ENCODE data around the gene EMC8. TPM values are rescaled to one million over a fixed set of nuclear protein-coding genes. Genes with fewer than 3 reads are reported as not detected.
A peak's percentile ranks its signal among the peaks of the same experiment; 100 is the strongest.

The EMC8 gene
- total RNA-seq, 1 donor from 2014 or later, result 35.5 TPM

DNA sequence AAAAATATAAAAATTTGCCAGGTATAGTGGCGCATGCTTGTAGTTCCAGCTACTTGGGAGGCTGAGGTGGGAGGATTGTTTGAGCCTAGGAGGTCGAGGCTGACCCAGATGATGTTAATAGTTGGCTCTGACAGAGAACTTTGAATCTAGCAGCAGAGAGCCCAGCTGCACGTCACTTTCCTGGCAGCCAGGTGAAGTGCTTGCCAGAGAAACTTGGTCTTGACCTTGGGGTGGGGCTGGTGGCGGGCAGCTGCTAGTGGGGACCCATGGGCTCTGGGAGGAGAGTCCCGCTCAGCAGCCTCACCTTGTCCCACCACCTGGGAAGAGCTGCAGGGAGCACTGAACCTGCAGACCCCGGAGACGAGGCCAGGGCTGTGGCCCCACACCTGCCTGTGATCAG, 45.4 kb downstream of the EMC8 start:
- H3K27ac Mint-ChIP-seq (ENCODE audit: unreplicated experiment), result no peak overlapping the region
- no peaks in the 10 kb centered on the region for H3K36me3 Mint-ChIP-seq (ENCODE audit: unreplicated experiment)
- TF ChIP-seq CTCF (IDR thresholded peaks at IDR 0.05), result no peak
- H3K4me1 Mint-ChIP-seq (ENCODE audit: unreplicated experiment), result peaks cover 34% of the 10 kb centered on the region
- no peak for DNase-seq (ENCODE audit: extremely low spot score, unreplicated experiment)
- H3K4me3 Mint-ChIP-seq (ENCODE audit: unreplicated experiment), result no peak overlapping the region
- no peaks in the 10 kb centered on the region for H3K9me3 Mint-ChIP-seq (ENCODE audit: unreplicated experiment)
- no peaks in the 10 kb centered on the region for H3K27me3 Mint-ChIP-seq (ENCODE audit: unreplicated experiment)

- TF ChIP-seq CTCF (IDR thresholded peaks at IDR 0.05), result no peak
- H3K36me3 Mint-ChIP-seq (ENCODE audit: unreplicated experiment), result no peaks in the 10 kb centered on the region
- DNase-seq (ENCODE audit: extremely low spot score, unreplicated experiment), result no peak
- no peaks in the 10 kb centered on the region for H3K27me3 Mint-ChIP-seq (ENCODE audit: unreplicated experiment)
- peaks cover 34% of the 10 kb centered on the region for H3K4me1 Mint-ChIP-seq (ENCODE audit: unreplicated experiment)
- no peaks in the 10 kb centered on the region for H3K9me3 Mint-ChIP-seq (ENCODE audit: unreplicated experiment)
- no peak overlapping the region for H3K4me3 Mint-ChIP-seq (ENCODE audit: unreplicated experiment)
- no peak overlapping the region for H3K27ac Mint-ChIP-seq (ENCODE audit: unreplicated experiment)
These were observed 45.8 kb downstream of the EMC8 start for GRCh38 chr16:85753559-85753958.

- DNase-seq (ENCODE audit: extremely low spot score, unreplicated experiment), result no peak
- Mint-ChIP-seq H3K9me3 (ENCODE audit: unreplicated experiment) (no peaks in the 10 kb centered on the region), H3K4me1 (ENCODE audit: unreplicated experiment) (peaks cover 33% of the 10 kb centered on the region), H3K36me3 (ENCODE audit: unreplicated experiment) (no peaks in the 10 kb centered on the region), H3K27me3 (ENCODE audit: unreplicated experiment) (no peaks in the 10 kb centered on the region), H3K27ac (ENCODE audit: unreplicated experiment) (no peak overlapping the region), H3K4me3 (ENCODE audit: unreplicated experiment) (no peak overlapping the region)
- TF ChIP-seq CTCF (IDR thresholded peaks at IDR 0.05), result peak; percentile 23
These were observed 46.6 kb downstream of the EMC8 start for GRCh38 chr16:85752511-85753420.

DNA sequence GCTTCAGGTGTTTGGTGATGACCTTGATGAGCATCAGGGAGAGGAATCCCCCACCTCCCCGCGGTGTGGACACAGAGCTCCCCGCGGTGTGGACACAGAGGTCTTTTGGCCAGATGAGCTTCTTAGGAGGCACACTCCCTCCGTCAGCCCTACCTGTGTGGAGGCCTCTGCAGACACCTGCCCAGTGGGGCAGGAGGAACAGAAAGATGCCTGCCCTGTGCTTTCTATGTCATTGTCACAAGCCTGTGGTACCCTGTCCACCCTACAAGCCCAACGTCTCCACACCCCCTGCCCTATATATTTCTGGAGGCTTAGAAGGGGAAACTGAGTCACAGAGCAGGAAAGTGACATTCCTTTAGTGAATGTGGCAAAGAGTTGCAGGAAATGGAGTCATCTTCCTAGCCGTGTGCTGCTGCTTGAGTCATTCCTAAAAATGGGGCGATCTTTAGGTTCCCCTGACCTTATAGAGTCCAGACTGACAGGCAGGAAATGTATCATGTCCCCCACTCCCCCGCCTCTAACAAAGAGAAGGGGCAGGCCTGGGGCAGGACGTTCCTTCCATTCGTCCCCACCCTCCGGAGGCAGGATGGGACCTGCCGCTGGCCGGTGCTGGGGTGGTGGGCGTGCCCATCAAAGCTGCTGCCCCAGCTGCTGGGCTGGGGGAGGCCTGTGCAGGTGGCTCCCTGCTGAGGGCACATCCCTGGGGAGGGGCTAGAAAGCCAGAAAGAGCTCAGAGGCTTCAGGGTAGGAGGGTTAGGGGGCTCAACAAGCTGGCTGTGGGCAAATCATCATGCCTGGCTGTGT, 47.4 kb downstream of the EMC8 start:
- Mint-ChIP-seq H3K4me3 (ENCODE audit: unreplicated experiment) (peak overlapping the region; percentile 47), H3K36me3 (ENCODE audit: unreplicated experiment) (no peaks in the 10 kb centered on the region), H3K4me1 (ENCODE audit: unreplicated experiment) (peaks cover 24% of the 10 kb centered on the region), H3K27ac (ENCODE audit: unreplicated experiment) (no peak overlapping the region), H3K27me3 (ENCODE audit: unreplicated experiment) (no peaks in the 10 kb centered on the region), H3K9me3 (ENCODE audit: unreplicated experiment) (no peaks in the 10 kb centered on the region)
- DNase-seq (ENCODE audit: extremely low spot score, unreplicated experiment), result no peak
- TF ChIP-seq CTCF (IDR thresholded peaks at IDR 0.05), result no peak

All from osteocyte (in vitro differentiated cells).